ENCODE measurements around the gene LCN15.

GRCh38 chr9:136728548-136729123 is 35.7 kb downstream of the LCN15 start:
- TF ChIP-seq RORA (CRISPR knock-in tag; IDR thresholded peaks at IDR 0.05) (no peak), CTCF (CRISPR knock-in tag; IDR thresholded peaks at IDR 0.05) (no peak), GMEB1 (CRISPR knock-in tag; IDR thresholded peaks at IDR 0.05; ENCODE audit: borderline replicate concordance) (no peak), ZNF335 (CRISPR knock-in tag; IDR thresholded peaks at IDR 0.05) (no peak; the same call in 1 of the 2 replicates), ZBTB40 (IDR thresholded peaks at IDR 0.05) (no peak), ZBTB40 (CRISPR knock-in tag; IDR thresholded peaks at IDR 0.05) (no peak), CENPX (CRISPR knock-in tag; IDR thresholded peaks at IDR 0.05) (no peak), RAD21 (CRISPR knock-in tag; IDR thresholded peaks at IDR 0.05) (no peak), FOXK1 (CRISPR knock-in tag; IDR thresholded peaks at IDR 0.05; ENCODE audit: borderline replicate concordance, low read depth) (peak; percentile 11; the same call in 1 of the 2 replicates), GLI4 (CRISPR knock-in tag; IDR thresholded peaks at IDR 0.05; ENCODE audit: borderline replicate concordance) (no peak), POLR2A (IDR thresholded peaks at IDR 0.05; ENCODE audit: insufficient read depth in 1 of 2, low read depth in 2 of 2, low read length in 2 of 2) (no peak), ZHX1 (CRISPR knock-in tag; IDR thresholded peaks at IDR 0.05; ENCODE audit: low read depth) (no peak), ARNT2 (CRISPR knock-in tag; IDR thresholded peaks at IDR 0.05; ENCODE audit: low read depth) (no peak), PRDM10 (CRISPR knock-in tag; IDR thresholded peaks at IDR 0.05; ENCODE audit: low read depth) (no peak)
